Activated CD4-positive, alpha-beta memory T cell treated with anti-CD3 and anti-CD28 coated beads for 36 hours (primary cell): Measurements from ENCODE around the gene RASSF4. TPM values are rescaled to one million over a fixed set of nuclear protein-coding genes. Genes with fewer than 3 reads are reported as not detected.

Experiments
- CTCF ChIA-PET: fragments of 350-600 bp; sonication (Branson Sonifier 250); formaldehyde crosslinking; loops from one replicate; lab custom pipeline; 2021; ENCODE audit warnings: antibody characterized with exemption, inconsistent platforms; lab: Charles Lee
- POLR2A ChIA-PET: fragments of 350-600 bp; sonication (Branson Sonifier 250); formaldehyde crosslinking; loops from one replicate; lab custom pipeline; 2021; ENCODE audit warnings: antibody characterized with exemption; lab: Charles Lee
- DNase-seq: peaks from one replicate; pipeline ENCODE4 v3.0.0-alpha.2; 2020
- H3K27ac Mint-ChIP-seq: one replicate; pipeline ENCODE4 v1.8.0; 2021; ENCODE audit warnings: mixed read lengths
- H3K27me3 Mint-ChIP-seq: one replicate; pipeline ENCODE4 v1.8.0; 2021; ENCODE audit warnings: mixed read lengths
- H3K36me3 Mint-ChIP-seq: one replicate; pipeline ENCODE4 v1.8.0; 2021; ENCODE audit warnings: mixed read lengths
- H3K4me1 Mint-ChIP-seq: one replicate; pipeline ENCODE4 v1.8.0; 2021; ENCODE audit warnings: low read depth, mixed read lengths
- H3K4me3 Mint-ChIP-seq: one replicate; pipeline ENCODE4 v1.8.0; 2021; ENCODE audit warnings: mild to moderate bottlenecking, mixed read lengths
- H3K9me3 Mint-ChIP-seq: one replicate; pipeline ENCODE4 v1.8.0; 2021; ENCODE audit warnings: mixed read lengths
- intact Hi-C: fragments of 100-400 bp; cut with micrococcal nuclease; formaldehyde crosslinking; loops from one replicate; pipeline ENCODE4 v1.15.1; 2023
- total RNA-seq, 2 experiments: library from RNA; stranded (reverse); gene quantifications; one replicate each; pipeline ENCODE4 v1.2.3, GENCODE V29; 2021

RASSF4 gene
- total RNA-seq, 2 experiments from 2014 or later = 0.77 to 1.1 TPM

GRCh38 chr10:44961931-44962750 is 2.5 kb downstream of the RASSF4 start:
- Mint-ChIP-seq H3K27me3 (no peaks in the 10 kb centered on the region), H3K4me1 (peaks cover 24% of the 10 kb centered on the region), H3K27ac (no peak overlapping the region), H3K4me3 (no peak overlapping the region), H3K36me3 (no peaks in the 10 kb centered on the region), H3K9me3 (no peaks in the 10 kb centered on the region)
- CTCF ChIA-PET = interaction anchor here (0.6 to 2.7 kb wide), 3 partner anchors 29 to 1276 kb away, joined by 3 to 13 read pairs (median 4); no protein-coding TSS in a partner anchor
- DNase-seq = no peak
- intact Hi-C loops = no loop called here
- POLR2A ChIA-PET = no interaction called here

- Mint-ChIP-seq H3K9me3 (no peaks in the 10 kb centered on the region), H3K4me3 (no peak overlapping the region), H3K4me1 (peaks cover 24% of the 10 kb centered on the region), H3K36me3 (no peaks in the 10 kb centered on the region), H3K27me3 (no peaks in the 10 kb centered on the region), H3K27ac (no peak overlapping the region)
- CTCF ChIA-PET = interaction anchor here (0.5 to 2.7 kb wide), 4 partner anchors 20 to 1277 kb away, joined by 3 to 13 read pairs (median 4); no protein-coding TSS in a partner anchor
- intact Hi-C loops = no loop called here
- POLR2A ChIA-PET = no interaction called here
- no peak for DNase-seq
These were observed 3.5 kb downstream of the RASSF4 start for GRCh38 chr10:44962870-44963738.

GRCh38 chr10:44963772-44964633 is 4.4 kb downstream of the RASSF4 start:
- intact Hi-C loops = no loop called here
- Mint-ChIP-seq H3K27me3 (no peaks in the 10 kb centered on the region), H3K4me1 (peaks cover 26% of the 10 kb centered on the region), H3K27ac (no peak overlapping the region), H3K36me3 (no peaks in the 10 kb centered on the region), H3K9me3 (no peaks in the 10 kb centered on the region), H3K4me3 (no peak overlapping the region)
- CTCF ChIA-PET = interaction anchor here (1.7 to 2.7 kb wide), 2 partner anchors 12 to 31 kb away, joined by 8 to 13 read pairs; no protein-coding TSS in a partner anchor
- DNase-seq = no peak
- POLR2A ChIA-PET = no interaction called here

DNA sequence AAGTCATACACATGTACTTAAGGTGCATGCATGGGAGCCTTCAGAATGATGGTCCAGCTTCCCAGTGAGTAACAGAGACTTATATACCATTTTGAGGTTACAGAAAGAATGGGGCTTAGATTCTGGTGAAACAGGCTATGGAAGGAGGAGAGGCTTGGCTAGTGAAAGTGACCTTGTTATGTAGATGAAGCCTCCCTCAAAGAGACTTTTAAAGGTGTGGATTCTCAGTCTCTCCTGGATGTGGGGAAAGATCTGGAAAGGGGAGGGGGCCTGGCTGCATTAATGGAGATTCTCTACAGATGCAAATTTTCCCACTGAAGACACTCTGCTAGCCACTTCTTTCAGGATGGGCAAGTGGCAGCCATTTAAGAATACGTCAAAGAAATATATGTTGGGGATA is 5.5 kb downstream of the RASSF4 start:
- DNase-seq = no peak
- no peaks in the 10 kb centered on the region for H3K36me3 Mint-ChIP-seq
- peaks cover 27% of the 10 kb centered on the region for H3K4me1 Mint-ChIP-seq
- H3K27ac Mint-ChIP-seq = no peak overlapping the region
- intact Hi-C loops = no loop called here
- POLR2A ChIA-PET = no interaction called here
- H3K4me3 Mint-ChIP-seq = no peak overlapping the region
- H3K9me3 Mint-ChIP-seq = no peaks in the 10 kb centered on the region
- CTCF ChIA-PET = interaction anchor here (1.7 kb wide), 1 partner anchor 11 kb away, joined by 8 read pairs; no protein-coding TSS in a partner anchor
- no peaks in the 10 kb centered on the region for H3K27me3 Mint-ChIP-seq

- no peaks in the 10 kb centered on the region for H3K36me3 Mint-ChIP-seq
- H3K27me3 Mint-ChIP-seq = no peaks in the 10 kb centered on the region
- ChIA-PET CTCF (interaction anchor here (1.0 to 1.7 kb wide), 2 partner anchors 11 to 33 kb away, joined by 5 to 8 read pairs; no protein-coding TSS in a partner anchor), POLR2A (no interaction called here)
- no peak for DNase-seq
- peak overlapping the region; percentile 60 for H3K27ac Mint-ChIP-seq
- peaks cover 25% of the 10 kb centered on the region for H3K4me1 Mint-ChIP-seq
- intact Hi-C loops = no loop called here
- no peak overlapping the region for H3K4me3 Mint-ChIP-seq
- H3K9me3 Mint-ChIP-seq = no peaks in the 10 kb centered on the region
These were observed 6.1 kb downstream of the RASSF4 start for GRCh38 chr10:44965651-44966097.

GRCh38 chr10:44966129-44966815 is 6.7 kb downstream of the RASSF4 start:
- Mint-ChIP-seq H3K27ac (peak overlapping the region; percentile 60), H3K4me1 (peaks cover 25% of the 10 kb centered on the region), H3K27me3 (no peaks in the 10 kb centered on the region), H3K36me3 (no peaks in the 10 kb centered on the region), H3K4me3 (no peak overlapping the region), H3K9me3 (no peaks in the 10 kb centered on the region)
- POLR2A ChIA-PET = no interaction called here
- CTCF ChIA-PET = interaction anchor here (0.9 to 1.7 kb wide), 3 partner anchors 10 to 33 kb away, joined by 3 to 8 read pairs (median 5); no protein-coding TSS in a partner anchor
- no peak for DNase-seq
- intact Hi-C loops = no loop called here

DNA sequence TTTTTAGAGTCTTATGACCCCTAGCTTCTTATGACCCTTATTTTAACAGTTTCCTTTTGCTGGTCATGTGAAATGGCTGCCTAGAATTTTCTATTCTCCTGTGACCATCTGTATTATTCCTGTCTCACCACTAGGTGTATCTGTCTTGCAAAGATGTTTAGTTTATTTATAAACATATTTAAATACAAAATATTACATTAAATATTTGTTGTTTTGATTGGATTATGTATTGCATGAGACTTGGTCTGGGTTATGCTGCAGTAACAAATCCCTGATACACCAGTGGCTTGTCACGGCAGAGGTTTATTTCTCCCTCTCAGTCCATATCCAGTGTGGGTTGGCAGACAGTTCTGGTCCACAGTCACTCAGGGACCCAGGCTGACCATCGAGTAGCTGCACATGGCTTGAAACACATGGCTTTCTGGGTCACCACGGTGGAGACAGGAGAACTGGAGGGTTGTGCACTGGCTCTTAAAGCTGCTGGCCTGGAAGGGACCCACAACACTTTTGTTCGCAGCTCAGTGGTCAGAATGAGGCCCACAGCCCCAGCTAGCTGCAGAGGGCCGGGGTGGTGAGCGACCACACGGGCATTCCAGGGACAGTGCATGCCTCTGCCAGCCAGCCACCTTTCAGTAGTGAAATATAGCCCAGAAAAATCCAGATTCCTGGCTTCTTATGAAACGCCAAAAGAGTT is 7.4 kb downstream of the RASSF4 start:
- H3K27ac Mint-ChIP-seq = no peak overlapping the region
- H3K9me3 Mint-ChIP-seq = no peaks in the 10 kb centered on the region
- CTCF ChIA-PET = interaction anchor here (0.9 to 3.9 kb wide), 4 partner anchors 10 to 34 kb away, joined by 3 to 22 read pairs (median 4); no protein-coding TSS in a partner anchor
- H3K27me3 Mint-ChIP-seq = no peaks in the 10 kb centered on the region
- intact Hi-C loops = no loop called here
- POLR2A ChIA-PET = no interaction called here
- peaks cover 25% of the 10 kb centered on the region for H3K4me1 Mint-ChIP-seq
- DNase-seq = peak; percentile 3
- H3K36me3 Mint-ChIP-seq = no peaks in the 10 kb centered on the region
- H3K4me3 Mint-ChIP-seq = no peak overlapping the region

DNA sequence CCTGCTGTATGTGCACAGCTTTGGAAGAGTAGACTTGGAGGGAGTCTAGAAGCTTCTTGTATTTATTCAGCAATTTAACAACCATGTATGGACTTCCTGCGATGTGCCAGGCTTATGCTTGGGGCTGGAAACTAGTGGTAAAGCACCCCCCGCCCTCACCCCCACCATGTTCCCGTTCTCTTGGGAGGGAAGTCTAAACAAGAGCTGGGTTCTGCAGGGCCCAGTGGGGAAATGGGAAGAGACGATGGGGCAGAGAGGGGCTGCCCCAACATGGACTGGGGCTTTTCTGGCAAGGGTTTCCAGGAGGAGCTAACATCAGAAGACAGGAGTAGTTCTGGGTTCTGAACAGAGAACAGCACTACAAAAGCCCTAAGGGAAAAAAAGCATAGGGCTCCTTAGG is 8.0 kb downstream of the RASSF4 start:
- H3K4me1 Mint-ChIP-seq = peaks cover 25% of the 10 kb centered on the region
- no peaks in the 10 kb centered on the region for H3K27me3 Mint-ChIP-seq
- intact Hi-C loops = no loop called here
- no peaks in the 10 kb centered on the region for H3K9me3 Mint-ChIP-seq
- H3K4me3 Mint-ChIP-seq = no peak overlapping the region
- no peaks in the 10 kb centered on the region for H3K36me3 Mint-ChIP-seq
- ChIA-PET POLR2A (no interaction called here), CTCF (interaction anchor here (0.9 to 3.9 kb wide), 3 partner anchors 9 to 35 kb away, joined by 3 to 22 read pairs (median 3); no protein-coding TSS in a partner anchor)
- H3K27ac Mint-ChIP-seq = no peak overlapping the region
- DNase-seq = no peak

DNA sequence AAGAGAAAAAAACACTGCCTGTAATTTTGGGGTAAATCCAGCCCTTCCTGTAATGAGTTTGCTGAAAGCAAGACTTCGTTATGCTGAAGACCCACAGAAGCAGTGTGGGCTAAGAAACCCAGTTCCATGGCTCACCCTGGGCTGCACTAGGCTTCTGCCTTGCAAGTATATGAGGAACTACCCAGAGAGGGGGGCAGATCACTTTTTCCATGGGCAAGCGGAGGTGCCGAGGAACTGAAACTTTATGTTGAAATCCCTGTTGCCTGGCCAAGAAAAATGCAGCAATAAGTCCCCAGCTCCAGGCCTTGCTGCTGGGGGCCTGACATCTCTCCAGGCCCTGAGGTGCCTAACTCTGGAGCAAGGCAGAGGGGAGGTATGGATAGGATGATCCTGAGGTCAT is 8.5 kb downstream of the RASSF4 start:
- H3K27me3 Mint-ChIP-seq = no peaks in the 10 kb centered on the region
- H3K4me1 Mint-ChIP-seq = peaks cover 25% of the 10 kb centered on the region
- no peaks in the 10 kb centered on the region for H3K9me3 Mint-ChIP-seq
- POLR2A ChIA-PET = no interaction called here
- intact Hi-C loops = no loop called here
- DNase-seq = no peak
- CTCF ChIA-PET = interaction anchor here (1.2 to 3.9 kb wide), 2 partner anchors 21 to 36 kb away, joined by 3 to 22 read pairs; no protein-coding TSS in a partner anchor
- H3K27ac Mint-ChIP-seq = no peak overlapping the region
- H3K4me3 Mint-ChIP-seq = no peak overlapping the region
- H3K36me3 Mint-ChIP-seq = no peaks in the 10 kb centered on the region
